KG1 (cell line): ENCODE data around the gene UBA1.

ENCODE experiments used
- DNase-seq: peaks from one replicate; lab custom pipeline; 2025; lab: John Stamatoyannopoulos, UW

UBA1 gene

GRCh38 chrX:47189906-47190305 lies 3.7 kb upstream of the UBA1 start:
- DNase-seq = no peak

GRCh38 chrX:47190445-47191269 lies 3.0 kb upstream of the UBA1 start:
- peak; percentile 51 for DNase-seq

GRCh38 chrX:47191331-47191730 lies 2.3 kb upstream of the UBA1 start:
- DNase-seq = no peak

- DNase-seq = no peak
Measured at GRCh38 chrX:47191806-47192401, 1.7 kb upstream of the UBA1 start.

GRCh38 chrX:47194194-47194787 lies 662 bp downstream of the UBA1 start:
- DNase-seq = no peak

GRCh38 chrX:47196098-47196497 lies 2.5 kb downstream of the UBA1 start:
- no peak for DNase-seq

GRCh38 chrX:47197526-47197925 lies 3.9 kb downstream of the UBA1 start:
- DNase-seq = no peak

GRCh38 chrX:47198026-47198686 lies 4.5 kb downstream of the UBA1 start:
- no peak for DNase-seq

- DNase-seq = no peak
Measured at GRCh38 chrX:47198687-47199080, 5.1 kb downstream of the UBA1 start.

GRCh38 chrX:47199286-47199685 lies 5.7 kb downstream of the UBA1 start:
- no peak for DNase-seq

- DNase-seq = no peak
Measured at GRCh38 chrX:47200385-47201150, 6.9 kb downstream of the UBA1 start.

GRCh38 chrX:47201345-47201944 lies 7.8 kb downstream of the UBA1 start:
- no peak for DNase-seq

GRCh38 chrX:47202316-47202715 lies 8.7 kb downstream of the UBA1 start:
- no peak for DNase-seq

GRCh38 chrX:47202877-47203276 lies 9.2 kb downstream of the UBA1 start:
- DNase-seq = no peak

GRCh38 chrX:47204970-47205369 lies 11.3 kb downstream of the UBA1 start:
- DNase-seq = no peak

- DNase-seq = no peak
Measured at GRCh38 chrX:47206316-47206715, 12.7 kb downstream of the UBA1 start.

- no peak for DNase-seq
Measured at GRCh38 chrX:47208108-47208507, 14.5 kb downstream of the UBA1 start.

- DNase-seq = no peak
Measured at GRCh38 chrX:47209508-47210238, 16.0 kb downstream of the UBA1 start.

- no peak for DNase-seq
Measured at GRCh38 chrX:47210661-47211425, 17.2 kb downstream of the UBA1 start.
